GM18511 (cell line): ENCODE results near the gene MPPED1.

Experiments
- ATAC-seq: cut with Tn5 transposase; IDR thresholded peaks from one replicate; pipeline ENCODE4 v1.9.1; 2021; ENCODE audit warnings: mild to moderate bottlenecking, moderate library complexity; ENCODE audit not compliant: unreplicated experiment

Gene MPPED1

GRCh38 chr22:43411869-43412807, at the start of gene MPPED1:
MPPED1 (plus strand) TSS chr22:43412014; CDS start chr22:43424986, 12,972 bp downstream.
- ATAC-seq, result no peak

- no peak for ATAC-seq
These were observed 48.3 kb upstream of the MPPED1 start for GRCh38 chr22:43363315-43364168.

GRCh38 chr22:43364169-43364435, 47.7 kb upstream of the MPPED1 start:
- ATAC-seq, result no peak

- no peak for ATAC-seq
These were observed 45.9 kb upstream of the MPPED1 start for GRCh38 chr22:43365715-43366440.

GRCh38 chr22:43370036-43370435, 41.8 kb upstream of the MPPED1 start:
- no peak for ATAC-seq

GRCh38 chr22:43375951-43376455, 35.8 kb upstream of the MPPED1 start:
- ATAC-seq, result no peak

- ATAC-seq, result no peak
These were observed 34.9 kb upstream of the MPPED1 start for GRCh38 chr22:43376765-43377547.

- ATAC-seq, result no peak
These were observed 34.3 kb upstream of the MPPED1 start for GRCh38 chr22:43377548-43377895.

- ATAC-seq, result no peak
These were observed 33.7 kb upstream of the MPPED1 start for GRCh38 chr22:43377896-43378704.

GRCh38 chr22:43381693-43382092, 30.1 kb upstream of the MPPED1 start:
- no peak for ATAC-seq

- ATAC-seq, result no peak
These were observed 27.0 kb upstream of the MPPED1 start for GRCh38 chr22:43384863-43385262.

- ATAC-seq, result no peak
These were observed 25.8 kb upstream of the MPPED1 start for GRCh38 chr22:43385770-43386641.

- ATAC-seq, result no peak
These were observed 24.0 kb upstream of the MPPED1 start for GRCh38 chr22:43387815-43388214.

- no peak for ATAC-seq
These were observed 23.4 kb upstream of the MPPED1 start for GRCh38 chr22:43388420-43388851.

- no peak for ATAC-seq
These were observed 22.5 kb upstream of the MPPED1 start for GRCh38 chr22:43389227-43389836.

GRCh38 chr22:43390166-43390565, 21.6 kb upstream of the MPPED1 start:
- no peak for ATAC-seq

- no peak for ATAC-seq
These were observed 20.9 kb upstream of the MPPED1 start for GRCh38 chr22:43390872-43391271.

GRCh38 chr22:43391306-43391705, 20.5 kb upstream of the MPPED1 start:
- ATAC-seq, result no peak
